ENCODE results near the gene FUZ.

GRCh38 chr19:49845414-49845813 is 32.3 kb upstream of the FUZ start:
- TF ChIP-seq CTCF (IDR thresholded peaks at IDR 0.05) (no peak), POLR2A (IDR thresholded peaks at IDR 0.05) (no peak), EP300 (IDR thresholded peaks at IDR 0.05) (no peak)
